Ectodermal cell (in vitro differentiated cells): ENCODE results near the gene PHKA1.

Experiments used
- H3K27ac ChIP-seq: 2 replicates; pipeline ENCODE4 v1.7.0; 2013; ENCODE audit warnings: mild to moderate bottlenecking, low read depth, low read length; ENCODE audit not compliant: insufficient read depth, poor library complexity, severe bottlenecking
- H3K27me3 ChIP-seq: 2 replicates; pipeline ENCODE4 v1.7.0; 2013; ENCODE audit warnings: mild to moderate bottlenecking, low read length; ENCODE audit not compliant: insufficient read depth, control insufficient read depth, poor library complexity, severe bottlenecking
- H3K36me3 ChIP-seq: one replicate; pipeline ENCODE4 v1.7.0; 2013; ENCODE audit warnings: low read length; ENCODE audit not compliant: control insufficient read depth, insufficient read depth
- H3K4me1 ChIP-seq: one replicate; pipeline ENCODE4 v1.7.0; 2013; ENCODE audit warnings: low read length; ENCODE audit not compliant: control insufficient read depth, insufficient read depth
- H3K4me3 ChIP-seq: 2 replicates; pipeline ENCODE4 v1.7.0; 2013; ENCODE audit warnings: low read depth, low read length, control low read depth; ENCODE audit not compliant: insufficient read depth
- H3K9me3 ChIP-seq: 2 replicates; pipeline ENCODE4 v1.7.0; 2013; ENCODE audit warnings: mild to moderate bottlenecking, low read length, moderate library complexity; ENCODE audit not compliant: control insufficient read depth
- WGBS, 2 experiments: methylation state at CpG; one replicate each; pipeline ENCODE4 v1.1.7; 2013; ENCODE audit warnings: missing lambda C conversion rate in 2 of 2; 5-methylcytosine and 5-hydroxymethylcytosine counted together

The PHKA1 gene

GRCh38 chrX:72713130-72713529 lies 976 bp downstream of the PHKA1 start:
- Histone ChIP-seq H3K4me1 (no peaks in the 10 kb centered on the region), H3K27ac (no peak overlapping the region), H3K36me3 (no peaks in the 10 kb centered on the region), H3K27me3 (no peaks in the 10 kb centered on the region), H3K9me3 (no peaks in the 10 kb centered on the region), H3K4me3 (no peak overlapping the region)
- no CpG with 5 or more reads among the region's 3 CpGs for WGBS, 2 experiments

GRCh38 chrX:72712094-72712755 lies 1.9 kb downstream of the PHKA1 start:
- Histone ChIP-seq H3K9me3 (no peaks in the 10 kb centered on the region), H3K27ac (no peak overlapping the region), H3K4me3 (no peak overlapping the region), H3K4me1 (no peaks in the 10 kb centered on the region), H3K36me3 (no peaks in the 10 kb centered on the region), H3K27me3 (no peaks in the 10 kb centered on the region)
- 82 to 83% methylated on average over 2 of the region's 2 CpGs for WGBS, 2 experiments

- Histone ChIP-seq H3K9me3 (no peaks in the 10 kb centered on the region), H3K27me3 (no peaks in the 10 kb centered on the region), H3K4me3 (no peak overlapping the region), H3K4me1 (no peaks in the 10 kb centered on the region), H3K36me3 (no peaks in the 10 kb centered on the region), H3K27ac (no peak overlapping the region)
- 100% methylated on average over 1 of the region's 1 CpG; no CpG with 5 or more reads in 1 of the 2 experiments for WGBS, 2 experiments
These were observed 8.3 kb downstream of the PHKA1 start for GRCh38 chrX:72705814-72706213.

GRCh38 chrX:72705111-72705510 lies 9.0 kb downstream of the PHKA1 start:
- H3K4me1 ChIP-seq = no peaks in the 10 kb centered on the region
- H3K4me3 ChIP-seq = no peak overlapping the region
- no peak overlapping the region for H3K27ac ChIP-seq
- no peaks in the 10 kb centered on the region for H3K27me3 ChIP-seq
- H3K9me3 ChIP-seq = no peaks in the 10 kb centered on the region
- no peaks in the 10 kb centered on the region for H3K36me3 ChIP-seq

GRCh38 chrX:72694170-72694569 lies 19.9 kb downstream of the PHKA1 start:
- no peaks in the 10 kb centered on the region for H3K9me3 ChIP-seq
- no peak overlapping the region for H3K4me3 ChIP-seq
- no peaks in the 10 kb centered on the region for H3K27me3 ChIP-seq
- H3K4me1 ChIP-seq = no peaks in the 10 kb centered on the region
- no peaks in the 10 kb centered on the region for H3K36me3 ChIP-seq
- no peak overlapping the region for H3K27ac ChIP-seq
- WGBS, 2 experiments = 87 to 95% methylated on average over 2 of the region's 2 CpGs

GRCh38 chrX:72693477-72693876 lies 20.6 kb downstream of the PHKA1 start:
- Histone ChIP-seq H3K9me3 (no peaks in the 10 kb centered on the region), H3K4me1 (no peaks in the 10 kb centered on the region), H3K27me3 (no peaks in the 10 kb centered on the region), H3K27ac (no peak overlapping the region), H3K36me3 (no peaks in the 10 kb centered on the region), H3K4me3 (no peak overlapping the region)
- WGBS, 2 experiments = no CpG with 5 or more reads among the region's 1 CpG

GRCh38 chrX:72687396-72687795 lies 26.7 kb downstream of the PHKA1 start:
- H3K27ac ChIP-seq = no peak overlapping the region
- no peaks in the 10 kb centered on the region for H3K36me3 ChIP-seq
- WGBS, 2 experiments = no CpG with 5 or more reads among the region's 1 CpG
- no peak overlapping the region for H3K4me3 ChIP-seq
- no peaks in the 10 kb centered on the region for H3K4me1 ChIP-seq
- H3K9me3 ChIP-seq = no peaks in the 10 kb centered on the region
- no peaks in the 10 kb centered on the region for H3K27me3 ChIP-seq

- no peaks in the 10 kb centered on the region for H3K36me3 ChIP-seq
- no peak overlapping the region for H3K27ac ChIP-seq
- no peaks in the 10 kb centered on the region for H3K27me3 ChIP-seq
- 94 to 100% methylated on average over 4 of the region's 4 CpGs for WGBS, 2 experiments
- no peaks in the 10 kb centered on the region for H3K9me3 ChIP-seq
- no peak overlapping the region for H3K4me3 ChIP-seq
- H3K4me1 ChIP-seq = no peaks in the 10 kb centered on the region
These were observed 28.2 kb downstream of the PHKA1 start for GRCh38 chrX:72685810-72686456.

GRCh38 chrX:72685018-72685417 lies 29.1 kb downstream of the PHKA1 start:
- Histone ChIP-seq H3K9me3 (no peaks in the 10 kb centered on the region), H3K4me3 (no peak overlapping the region), H3K4me1 (no peaks in the 10 kb centered on the region), H3K27ac (no peak overlapping the region), H3K36me3 (no peaks in the 10 kb centered on the region), H3K27me3 (no peaks in the 10 kb centered on the region)
- WGBS, 2 experiments = 100% methylated on average over 1 of the region's 1 CpG

GRCh38 chrX:72683631-72684030 lies 30.5 kb downstream of the PHKA1 start:
- no peaks in the 10 kb centered on the region for H3K4me1 ChIP-seq
- no CpG with 5 or more reads among the region's 1 CpG for WGBS, 2 experiments

More at GRCh38 chrX:72683631-72684030, 30.5 kb downstream of the PHKA1 start:
- Histone ChIP-seq H3K36me3 (no peaks in the 10 kb centered on the region), H3K9me3 (no peaks in the 10 kb centered on the region), H3K27ac (no peak overlapping the region), H3K4me3 (no peak overlapping the region), H3K27me3 (no peaks in the 10 kb centered on the region)
